ENCODE data around the gene EFHD2. TPM values are rescaled to one million over a fixed set of nuclear protein-coding genes. Genes with fewer than 3 reads are reported as not detected.
"Not testable (repeated sequence)": the region's sequence is repeated elsewhere in the genome, so short reads cannot be mapped to it uniquely, and the experiment has no call there.

EFHD2 gene
- total RNA-seq, 1 experiment from 2014 or later: 212 TPM

- DNase-seq (ENCODE audit: extremely low read depth, low read depth): not testable (repeated sequence)
These were observed 61.4 kb downstream of the EFHD2 start for GRCh38 chr1:15471067-15471466.

GRCh38 chr1:15471723-15472122 is 62.0 kb downstream of the EFHD2 start:
- DNase-seq (ENCODE audit: extremely low read depth, low read depth): not testable (repeated sequence)

- DNase-seq (ENCODE audit: extremely low read depth, low read depth): no peak
These were observed 62.9 kb downstream of the EFHD2 start for GRCh38 chr1:15472587-15472986.

GRCh38 chr1:15475752-15476314 is 66.1 kb downstream of the EFHD2 start, which contains the start of gene CELA2B:
TSS of gene CELA2B (plus strand) at chr1:15476104. CDS start at chr1:15476126, 22 bp downstream.
- DNase-seq (ENCODE audit: extremely low read depth, low read depth): no peak

- no peak for DNase-seq (ENCODE audit: extremely low read depth, low read depth)
These were observed 67.2 kb downstream of the EFHD2 start for GRCh38 chr1:15476927-15477326.

- DNase-seq (ENCODE audit: extremely low read depth, low read depth): no peak
These were observed 68.0 kb downstream of the EFHD2 start for GRCh38 chr1:15477646-15478212.

Other genes starting within 250 kb of the EFHD2 start
- 89.1 and 101 TPM in 2 replicates for gene FHAD1, start 162.7 kb upstream of the EFHD2 start, total RNA-seq (2014; rRNA removed; shearing (Covaris generic))
- not detected in 2 replicates for gene CTRC, start 28.6 kb downstream of the EFHD2 start, total RNA-seq (2014; rRNA removed; shearing (Covaris generic))
- gene CELA2A, start 46.8 kb downstream of the EFHD2 start, total RNA-seq (2014; rRNA removed; shearing (Covaris generic)): not detected in 2 replicates
- gene CELA2B, start 66.2 kb downstream of the EFHD2 start, total RNA-seq (2014; rRNA removed; shearing (Covaris generic)): not detected in 2 replicates
- gene CASP9, start 114.3 kb downstream of the EFHD2 start, total RNA-seq (2014; rRNA removed; shearing (Covaris generic)): 18.0 and 19.3 TPM in 2 replicates
- gene DNAJC16, start 117.0 kb downstream of the EFHD2 start, total RNA-seq (2014; rRNA removed; shearing (Covaris generic)): 15.0 and 15.9 TPM in 2 replicates
- gene AGMAT, start 175.2 kb downstream of the EFHD2 start, total RNA-seq (2014; rRNA removed; shearing (Covaris generic)): 4.0 and 4.2 TPM in 2 replicates
- 7.8 and 9.8 TPM in 2 replicates for gene DDI2, start 207.6 kb downstream of the EFHD2 start, total RNA-seq (2014; rRNA removed; shearing (Covaris generic))